ENCODE data around the gene RAB3D. TPM values are rescaled to one million over a fixed set of nuclear protein-coding genes. Genes with fewer than 3 reads are reported as not detected.
"Not testable (repeated sequence)": the region's sequence is repeated elsewhere in the genome, so short reads cannot be mapped to it uniquely, and the experiment has no call there.

RAB3D gene
- total RNA-seq, 2 donors from 2014 or later = 33.5 to 34.2 TPM

DNA sequence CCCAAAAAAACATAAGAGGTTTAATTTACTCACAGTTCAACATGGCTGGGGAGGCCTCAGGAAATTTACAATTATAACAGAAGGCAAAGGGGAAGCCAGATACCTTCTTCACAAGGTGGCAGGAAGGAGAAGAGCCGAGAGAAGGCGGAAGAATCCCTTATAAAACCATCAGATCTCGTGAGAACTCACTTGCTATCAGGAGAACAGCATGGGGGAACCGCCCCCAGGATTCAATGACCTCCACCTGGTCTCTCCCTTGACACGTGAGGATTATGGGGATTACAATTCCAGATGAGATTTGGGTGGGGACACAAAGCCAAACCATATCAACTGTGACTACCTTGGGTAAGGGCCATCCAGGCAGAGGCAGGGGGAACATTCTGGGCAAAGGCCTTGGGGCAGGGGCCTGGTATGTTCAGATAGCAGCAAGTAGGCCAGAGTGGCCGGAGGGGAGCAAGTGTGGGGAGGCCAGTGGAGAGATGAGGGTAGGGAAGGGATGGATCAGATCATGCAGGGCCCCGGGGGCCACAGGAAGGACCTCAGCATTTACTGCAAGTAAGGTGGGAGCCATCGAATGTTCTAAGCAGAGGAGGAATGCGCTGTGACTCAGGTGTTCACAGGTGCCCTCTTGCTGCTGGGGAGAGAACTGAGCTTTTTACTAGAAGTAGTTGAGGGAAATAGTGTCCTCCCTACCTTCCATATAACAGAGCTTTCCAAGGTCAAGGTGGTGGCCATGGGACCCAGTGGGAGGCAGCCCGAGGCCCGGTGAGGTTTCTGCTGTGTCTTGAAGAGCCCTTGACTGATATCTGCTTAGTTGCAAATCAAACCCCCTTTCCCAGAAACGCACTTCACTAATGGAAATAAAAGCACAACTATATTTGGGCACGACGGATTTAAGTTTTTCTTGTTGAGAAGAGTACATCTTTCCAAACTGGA lies 18.0 kb downstream of the RAB3D start:
- DNase-seq (ENCODE audit: low spot score) = no peak
- intact Hi-C loops (cut with DNase I) = no loop called here

DNA sequence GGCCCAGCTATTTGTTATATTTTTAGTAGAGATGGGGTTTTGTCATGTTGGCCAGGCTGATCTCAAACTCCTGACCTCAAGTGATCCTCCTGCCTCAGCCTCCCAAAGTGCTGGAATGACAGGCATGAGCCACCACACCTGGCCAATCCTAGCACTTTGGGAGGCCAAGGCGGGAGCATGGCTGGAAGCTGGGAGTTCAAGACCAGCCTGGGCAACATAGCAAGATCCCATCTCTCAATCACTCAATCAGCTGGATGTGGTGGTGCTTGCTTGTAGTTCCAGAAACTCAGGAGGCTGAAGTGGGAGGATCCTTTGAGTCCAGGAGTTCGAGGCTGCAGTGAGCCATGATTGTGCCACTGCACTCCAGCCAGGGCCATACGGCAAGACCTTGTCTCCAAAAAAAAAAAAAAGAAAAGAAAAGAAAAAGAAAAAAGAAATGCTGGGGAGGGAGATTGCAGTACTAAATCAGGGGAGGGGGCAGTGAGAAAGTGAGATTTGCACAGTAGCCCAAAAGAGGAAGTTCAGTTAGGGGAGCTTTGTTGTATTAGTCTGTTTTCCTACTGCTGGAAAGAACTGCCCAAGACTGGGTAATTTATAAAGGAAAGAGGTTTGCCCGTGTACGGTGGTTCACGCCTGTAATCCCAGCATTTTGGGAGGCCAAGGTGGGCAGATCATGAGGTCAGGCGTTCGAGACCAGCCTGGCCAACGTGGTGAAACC lies 19.0 kb downstream of the RAB3D start:
- DNase-seq (ENCODE audit: low spot score) = not testable (repeated sequence)

DNA sequence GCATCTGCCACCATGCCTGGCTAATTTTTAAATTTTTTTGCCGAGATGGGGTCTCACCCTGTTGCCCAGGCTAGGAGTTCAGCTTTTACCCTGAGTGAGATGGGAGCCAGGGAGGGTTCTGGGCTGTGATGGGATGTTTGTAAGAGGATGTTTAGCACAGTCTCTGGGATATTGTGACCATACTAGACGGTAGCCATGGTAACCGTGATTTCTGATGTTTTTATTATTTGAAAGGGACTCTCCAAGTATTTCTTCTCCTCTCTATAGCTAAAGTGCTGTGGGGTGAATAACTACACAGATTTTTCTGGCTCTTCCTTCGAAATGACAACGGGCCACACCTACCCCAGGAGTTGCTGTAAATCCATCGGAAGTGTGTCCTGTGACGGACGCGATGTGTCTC lies 33.1 kb downstream of the RAB3D start:
- DNase-seq (ENCODE audit: low spot score) = no peak
- intact Hi-C loops (cut with DNase I) = no loop called here

More for the DNA sequence above, 19.0 kb downstream of the RAB3D start:
- intact Hi-C loops (cut with DNase I) = not testable (repeated sequence)

DNA sequence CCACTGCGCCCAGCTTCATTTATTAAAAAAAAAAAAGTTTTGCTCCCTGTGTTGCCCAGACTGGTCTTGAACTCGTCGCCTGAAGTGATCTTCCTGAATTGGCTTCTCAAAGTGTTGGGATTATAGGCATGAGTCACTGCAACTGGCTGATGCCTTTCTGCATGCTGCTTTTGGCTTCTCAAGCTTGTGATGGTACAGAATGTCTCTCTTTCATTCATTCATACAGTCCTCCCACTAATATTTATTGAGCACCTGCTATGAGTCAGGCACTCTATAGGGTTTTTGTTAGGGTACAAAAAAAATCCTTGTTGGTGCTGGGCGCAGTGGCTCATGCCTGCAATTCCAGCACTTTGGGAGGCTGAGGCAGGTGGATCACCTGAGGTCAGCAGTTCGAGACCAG lies 34.5 kb downstream of the RAB3D start:
- DNase-seq (ENCODE audit: low spot score) = no peak
- intact Hi-C loops (cut with DNase I) = no loop called here

DNA sequence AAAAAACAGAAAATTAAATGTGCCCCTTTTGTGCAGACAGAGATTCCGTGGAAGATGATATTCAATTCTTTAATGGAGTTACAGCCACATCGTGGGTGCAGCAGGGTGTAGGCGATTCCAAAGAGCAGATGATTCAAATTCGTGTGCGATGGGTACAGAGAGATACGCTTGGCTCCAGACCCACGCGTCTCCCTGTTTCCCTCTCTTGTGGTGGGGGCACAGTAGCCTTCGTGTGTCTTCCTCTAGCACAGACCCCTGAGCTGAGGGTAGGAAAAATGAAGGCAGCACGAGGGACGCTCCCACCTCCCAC lies 38.7 kb downstream of the RAB3D start:
- intact Hi-C loops (cut with DNase I) = no loop called here
- no peak for DNase-seq (ENCODE audit: low spot score)

DNA sequence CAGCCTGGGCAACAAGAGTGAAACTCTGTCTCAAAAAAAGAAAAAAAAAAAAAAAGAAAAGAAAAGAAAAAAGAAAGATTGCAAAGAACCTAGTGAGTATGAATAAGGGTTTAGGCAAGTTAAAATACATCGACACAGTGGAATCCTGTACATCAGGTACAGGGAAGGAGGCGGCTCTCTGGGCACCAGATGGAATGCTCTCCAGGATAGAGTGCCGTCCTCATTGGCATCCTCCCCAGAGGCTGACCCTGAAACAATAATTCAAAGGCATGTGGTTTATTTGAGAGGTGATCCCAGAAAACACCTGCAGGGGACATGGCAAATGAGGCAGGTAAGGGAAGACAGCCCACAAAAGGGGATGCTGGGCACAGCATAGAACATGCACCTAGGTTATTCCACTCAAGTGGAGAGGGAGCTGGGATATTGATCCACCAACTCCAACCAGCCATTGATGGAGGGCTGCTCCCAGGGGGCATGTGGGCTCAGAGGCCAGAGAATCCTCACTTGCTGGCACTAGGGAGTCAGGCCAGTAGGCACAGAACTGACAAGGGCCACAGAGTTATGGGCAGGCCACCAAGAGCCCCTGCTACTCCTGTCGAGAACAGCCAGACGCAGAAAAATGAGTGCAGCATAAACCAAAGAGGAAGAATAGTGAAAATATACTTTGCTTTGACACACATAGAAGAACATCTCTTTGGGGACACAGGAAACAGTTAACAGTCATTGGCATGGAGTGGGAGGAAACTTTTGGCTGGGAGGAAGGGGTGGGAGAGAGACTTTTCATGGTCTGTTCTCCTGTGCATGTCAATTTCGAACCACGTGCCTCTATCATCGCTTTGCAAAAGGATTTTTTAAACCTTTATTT lies 39.3 kb downstream of the RAB3D start:
- DNase-seq (ENCODE audit: low spot score) = no peak
- intact Hi-C loops (cut with DNase I) = loop anchor here in 1 of 2 donors (5.0 kb wide), 1 partner anchor 147 kb away; no protein-coding TSS in a partner anchor

DNA sequence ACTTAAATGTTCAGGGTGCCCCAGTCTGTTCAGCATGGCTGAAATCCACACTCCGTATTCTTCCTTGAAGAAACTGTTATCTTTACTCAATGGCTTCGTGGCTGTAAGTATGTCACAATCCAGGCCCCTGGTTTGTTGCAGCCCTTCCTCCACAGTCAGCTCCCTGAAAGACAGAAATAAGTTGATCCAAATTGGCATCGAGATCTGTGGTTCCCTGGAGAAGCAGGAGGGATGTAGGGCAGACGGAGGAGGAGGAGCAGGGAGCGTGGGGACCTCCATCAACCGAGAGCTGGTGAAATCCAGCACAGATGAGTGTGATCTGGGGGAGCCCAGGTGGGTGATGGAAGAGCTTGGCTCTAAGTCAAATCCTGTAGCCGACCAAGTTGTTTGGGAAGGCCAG lies 43.2 kb downstream of the RAB3D start:
- intact Hi-C loops (cut with DNase I) = loop anchor here in 1 of 2 donors (5.0 kb wide), 1 partner anchor 151 kb away; no protein-coding TSS in a partner anchor
- DNase-seq (ENCODE audit: low spot score) = no peak

DNA sequence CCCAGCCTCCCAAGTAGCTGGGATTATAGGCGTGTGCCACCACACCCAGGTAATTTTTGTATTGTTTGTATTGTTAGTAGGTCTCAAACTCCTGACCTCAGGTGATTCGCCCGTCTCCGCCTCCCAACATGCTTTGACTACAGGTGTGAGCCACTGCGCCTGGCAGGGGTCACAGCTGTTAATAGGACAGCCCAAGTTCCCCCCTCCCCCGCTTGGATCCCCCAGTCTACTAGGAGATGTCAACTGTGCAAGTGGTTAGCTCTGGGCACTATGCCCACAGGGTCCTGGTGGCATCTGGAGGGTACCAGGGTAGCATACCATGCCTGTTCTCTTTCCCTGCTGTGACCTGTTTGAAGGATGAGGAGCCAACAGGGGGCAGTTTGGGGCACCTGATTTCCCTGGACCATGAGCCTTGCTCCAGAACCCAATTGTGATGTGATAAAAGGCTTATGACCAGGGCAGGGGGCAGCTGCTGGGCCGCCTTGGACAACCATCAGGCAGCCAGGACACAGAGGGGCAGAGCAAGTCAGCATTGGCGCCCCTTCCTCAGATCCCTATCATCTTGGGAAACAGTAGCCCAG lies 43.7 kb downstream of the RAB3D start, which contains the start of gene TSPAN16:
TSPAN16 (plus strand) TSS at position 496 of the 581 bp plus-strand sequence. CDS start 138 bp downstream, outside the sequence.
- intact Hi-C loops (cut with DNase I) = loop anchor here in 1 of 2 donors (5.0 kb wide), 1 partner anchor 152 kb away; no protein-coding TSS in a partner anchor
- no peak for DNase-seq (ENCODE audit: low spot score)

DNA sequence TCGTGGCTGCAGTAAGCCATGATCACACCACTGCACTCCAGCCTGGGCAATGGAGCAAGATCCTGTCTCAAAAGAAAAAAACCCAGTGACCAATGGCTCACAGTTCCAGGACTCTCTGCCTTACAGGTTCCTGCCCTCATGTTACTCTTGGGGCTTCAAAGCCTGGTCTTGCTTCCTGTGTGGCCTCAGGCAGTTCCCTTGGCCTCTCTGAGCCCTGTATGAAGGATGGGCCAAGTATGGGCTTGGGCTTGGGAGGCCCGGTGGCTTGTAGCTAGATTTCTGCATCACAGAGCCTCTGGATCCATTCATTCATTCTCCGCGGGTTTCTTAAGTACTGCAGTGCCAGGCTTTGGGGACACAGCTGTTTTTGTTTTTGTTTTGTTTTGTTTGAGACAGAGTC lies 44.3 kb downstream of the RAB3D start:
- DNase-seq (ENCODE audit: low spot score) = no peak
- intact Hi-C loops (cut with DNase I) = loop anchor here in 1 of 2 donors (5.0 kb wide), 1 partner anchor 152 kb away; no protein-coding TSS in a partner anchor

DNA sequence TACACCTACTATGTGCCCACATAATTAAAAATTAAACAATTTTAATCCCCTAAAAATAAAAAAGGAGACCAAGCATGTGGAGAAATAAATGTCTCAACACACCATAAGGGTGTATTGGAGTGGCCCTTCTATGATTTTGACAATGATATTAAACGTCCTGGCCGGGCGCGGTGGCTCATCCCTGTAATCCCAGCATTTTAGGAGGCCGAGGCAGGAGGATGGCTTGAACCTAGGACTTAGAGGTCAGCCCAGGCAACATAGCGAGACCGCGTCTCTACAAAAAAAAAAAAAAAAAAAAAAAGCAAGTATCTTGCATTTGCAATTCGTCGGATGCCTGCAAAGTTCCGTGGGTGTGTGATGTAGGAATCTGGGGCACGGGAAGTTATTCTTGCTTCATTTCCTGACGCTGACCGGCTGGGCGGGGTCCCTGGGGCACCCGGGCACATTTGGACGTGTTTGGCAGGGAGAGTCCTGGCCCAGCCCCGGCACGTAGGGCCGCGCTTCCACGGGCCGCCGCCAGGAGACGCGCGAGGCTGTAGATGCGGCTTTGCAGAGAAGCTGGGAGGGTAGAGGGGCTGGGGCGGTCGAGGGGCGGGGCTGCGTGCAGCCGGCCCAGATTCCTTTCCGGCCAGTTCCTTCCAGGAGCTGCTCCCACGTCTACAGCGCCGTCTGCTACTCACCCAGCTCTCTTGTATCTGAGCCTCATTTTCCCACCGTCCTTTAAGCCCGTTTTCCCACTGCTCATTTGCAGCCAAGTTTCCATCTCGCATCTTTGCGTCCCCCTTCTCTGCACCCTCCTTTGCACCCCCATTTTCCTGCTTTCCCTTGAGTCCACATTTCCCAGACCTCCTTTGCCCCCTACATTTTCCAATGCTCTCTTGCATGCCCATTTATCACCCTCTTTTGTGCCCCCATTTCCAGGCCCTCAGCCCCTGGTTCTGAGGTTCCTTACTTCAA lies 45.7 kb downstream of the RAB3D start:
- intact Hi-C loops (cut with DNase I) = no loop called here
- peak; percentile 99 for DNase-seq (ENCODE audit: low spot score)

DNA sequence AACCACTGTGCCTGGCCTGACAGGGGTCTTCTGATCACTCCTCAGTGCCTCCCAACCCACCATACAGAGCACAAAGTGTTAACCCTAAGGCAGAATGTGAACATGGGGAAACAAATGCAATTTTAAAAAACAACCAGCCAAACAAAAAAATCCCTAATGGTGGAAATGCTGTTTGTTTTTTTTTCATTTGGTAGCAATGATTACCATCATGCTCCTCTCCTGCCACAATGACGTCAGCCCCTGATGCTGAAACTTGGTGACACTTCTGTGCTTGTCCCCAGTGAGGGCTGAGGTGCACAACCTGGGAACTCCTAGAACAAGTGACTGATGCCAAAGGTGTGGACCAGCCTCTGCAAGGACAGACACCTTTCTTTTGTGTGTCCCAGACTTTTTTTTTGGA lies 47.5 kb downstream of the RAB3D start:
- DNase-seq (ENCODE audit: low spot score) = no peak
- intact Hi-C loops (cut with DNase I) = loop anchor here in 1 of 2 donors (1.0 kb wide), 1 partner anchor 153 kb away; no protein-coding TSS in a partner anchor

DNA sequence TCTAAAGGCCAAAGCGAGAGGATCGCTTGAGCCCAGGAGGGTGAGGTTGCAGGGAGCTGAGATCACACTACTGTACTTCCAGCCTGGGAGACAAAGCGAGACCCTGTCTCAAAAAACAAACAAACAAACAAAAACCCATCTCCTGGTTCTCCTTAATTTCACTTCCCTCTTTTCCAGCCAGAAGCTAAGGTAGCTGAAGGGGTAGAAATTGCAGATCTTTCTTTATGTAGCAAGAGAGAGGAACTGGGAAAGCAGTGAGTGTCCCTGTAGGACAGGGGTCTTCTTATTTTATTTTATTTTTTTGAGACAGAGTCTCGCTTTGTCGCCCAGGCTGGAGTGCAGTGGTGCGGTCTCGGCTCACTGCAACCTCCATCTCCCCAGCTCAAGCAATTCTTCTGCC lies 48.0 kb downstream of the RAB3D start:
- no peak for DNase-seq (ENCODE audit: low spot score)
- intact Hi-C loops (cut with DNase I) = loop anchor here in 1 of 2 donors (1.0 kb wide), 1 partner anchor 154 kb away; no protein-coding TSS in a partner anchor

DNA sequence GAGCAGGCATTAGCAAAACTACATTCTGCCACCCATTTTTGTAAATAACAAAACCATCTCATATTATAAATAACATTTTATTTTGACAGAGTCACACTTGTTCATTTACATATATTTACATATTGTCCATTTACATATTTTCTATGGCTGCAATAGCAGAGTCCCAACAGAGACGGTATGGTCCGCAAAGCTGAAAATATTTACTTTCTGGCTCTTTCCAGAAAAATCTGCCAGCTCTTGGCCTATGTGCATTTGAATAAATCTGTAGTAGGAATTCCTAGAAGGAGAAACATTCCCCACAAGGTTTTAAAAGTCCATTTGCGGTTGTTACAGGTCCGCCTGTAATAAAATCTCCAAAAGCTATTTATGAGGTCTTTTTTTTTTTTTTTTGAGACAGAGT lies 49.2 kb downstream of the RAB3D start:
- intact Hi-C loops (cut with DNase I) = no loop called here
- no peak for DNase-seq (ENCODE audit: low spot score)

DNA sequence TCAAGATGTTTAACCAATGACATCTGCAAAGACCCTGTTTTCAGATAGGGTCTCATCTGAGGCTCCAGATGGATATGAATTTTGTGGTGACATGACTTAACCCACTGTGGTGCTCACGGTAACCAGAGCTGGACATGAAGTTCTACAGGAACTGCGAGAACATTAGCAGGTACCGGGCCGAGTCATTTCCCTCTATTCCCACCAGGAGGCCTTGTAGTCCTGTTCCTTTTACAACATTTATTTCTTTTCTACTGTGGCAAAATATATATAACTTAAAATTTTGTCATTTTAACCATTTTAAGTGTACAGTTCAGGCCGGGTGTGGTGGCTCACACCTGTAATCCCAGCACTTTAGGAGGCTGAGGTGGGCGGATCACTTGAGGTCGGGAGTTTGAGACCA lies 51.1 kb downstream of the RAB3D start:
- DNase-seq (ENCODE audit: low spot score) = no peak
- intact Hi-C loops (cut with DNase I) = no loop called here

DNA sequence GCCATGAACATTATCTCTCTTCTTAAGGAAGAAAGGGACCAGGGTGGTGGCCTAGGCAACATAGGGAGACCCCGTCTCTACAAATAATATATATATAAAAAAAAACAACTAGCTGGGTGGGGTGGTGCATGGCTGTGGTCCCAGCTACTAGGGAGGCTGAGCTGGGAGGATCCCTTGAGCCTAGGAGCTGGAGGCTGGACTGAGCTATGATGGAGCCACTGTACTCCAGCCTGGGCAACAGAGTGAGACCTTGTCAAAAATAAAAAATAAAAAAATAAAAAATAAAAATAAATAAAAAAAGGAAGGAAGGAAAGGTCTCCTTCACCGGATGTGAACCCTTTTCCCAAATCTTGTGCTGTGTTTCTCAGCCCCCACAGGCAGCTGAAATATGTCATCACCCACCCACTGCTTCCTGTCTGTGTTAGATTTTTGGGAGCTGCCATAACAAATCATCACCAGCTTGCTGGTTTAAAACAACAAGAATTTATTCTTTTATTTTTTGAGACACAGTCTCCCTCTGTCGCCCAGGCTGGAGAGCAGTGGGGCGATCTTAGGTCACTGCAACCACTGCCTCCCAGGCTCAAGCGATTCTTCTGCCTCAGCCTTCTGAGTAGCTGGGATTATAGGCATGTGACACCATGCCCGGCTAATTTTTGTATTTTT lies 53.0 kb downstream of the RAB3D start:
- DNase-seq (ENCODE audit: low spot score) = no peak

DNA sequence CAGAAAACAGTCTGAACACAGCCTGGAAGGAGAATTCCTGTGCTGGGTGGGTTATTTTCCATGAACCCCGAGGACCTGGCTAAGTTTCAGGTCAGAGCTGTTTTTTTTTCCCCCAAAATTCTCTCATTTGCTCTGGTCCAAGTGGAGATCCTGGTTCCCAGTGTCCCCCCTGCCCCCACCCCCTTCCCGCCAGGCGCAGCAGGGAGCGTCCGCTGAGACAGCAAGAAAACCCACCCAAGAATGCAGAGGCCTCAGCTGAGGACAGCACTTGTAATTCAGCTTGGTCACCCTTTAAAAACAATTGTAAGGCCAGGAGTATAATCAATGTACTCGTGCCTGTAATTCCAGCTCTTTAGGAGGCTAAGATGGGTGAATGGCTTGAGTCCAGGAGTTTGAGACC lies 54.9 kb downstream of the RAB3D start:
- no peak for DNase-seq (ENCODE audit: low spot score)
- intact Hi-C loops (cut with DNase I) = no loop called here

More for the DNA sequence above, 53.0 kb downstream of the RAB3D start:
- intact Hi-C loops (cut with DNase I) = no loop called here

DNA sequence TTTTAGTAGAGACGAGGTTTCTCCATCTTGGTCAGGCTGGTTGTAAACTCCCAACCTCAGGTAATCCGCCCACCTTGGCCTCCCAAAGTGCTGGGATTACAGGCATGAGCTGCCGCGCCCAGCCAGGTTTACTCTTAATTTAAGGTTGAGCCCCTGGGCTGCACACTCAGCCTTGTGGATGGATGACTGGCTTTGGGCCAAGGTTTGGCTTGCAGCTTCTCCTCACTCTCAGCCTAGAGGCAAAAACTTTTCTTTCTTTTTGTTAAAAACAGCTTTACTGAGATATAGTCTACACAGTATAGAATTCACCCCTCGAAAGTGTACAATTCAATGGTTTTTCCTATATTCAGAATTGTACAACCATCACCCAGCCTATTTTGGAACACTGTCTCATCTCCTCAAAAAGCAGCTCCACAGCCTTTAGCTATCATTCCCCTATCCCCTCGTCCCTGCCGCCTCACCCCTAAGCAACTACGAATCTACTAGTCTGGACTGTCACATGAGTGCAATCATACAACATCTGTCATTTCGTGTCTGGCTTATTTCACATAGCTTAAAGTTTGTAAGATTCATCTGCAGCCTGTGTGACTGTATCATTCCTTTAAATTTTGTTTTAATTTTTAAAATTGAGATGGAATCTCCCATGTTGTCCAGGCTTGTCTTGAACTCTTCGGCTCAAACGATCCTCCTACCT lies 58.0 kb downstream of the RAB3D start:
- no peak for DNase-seq (ENCODE audit: low spot score)
- intact Hi-C loops (cut with DNase I) = no loop called here

All from posterior vena cava (tissue), 2 donors.